Endothelial cell of umbilical vein (primary cell): ENCODE results near the gene JAG2. TPM values are rescaled to one million over a fixed set of nuclear protein-coding genes. Genes with fewer than 3 reads are reported as not detected.

Source experiments
- BruUV-seq: library from RNA; stranded (reverse); fragments of 400-500 nt; replicated peaks from 2 replicates; lab custom pipeline; 2021; lab: Mats Ljungman, UMichigan
- CTCF ChIA-PET: fragments of 300-600, 350-600 bp; sonication (Branson Sonifier 250); formaldehyde crosslinking; loops from one replicate; lab custom pipeline; 2021; ENCODE audit warnings: antibody characterized with exemption, inconsistent platforms; lab: Charles Lee
- POLR2A ChIA-PET: fragments of 300-600, 350-600 bp; sonication (Branson Sonifier 250); formaldehyde crosslinking; loops from one replicate; lab custom pipeline; 2021; ENCODE audit warnings: antibody characterized with exemption, inconsistent platforms; lab: Charles Lee
- DNase-seq: peaks from one replicate; pipeline ENCODE4 v3.0.0-alpha.2; 2011; ENCODE audit warnings: low read depth, low spot score
- FAIRE-seq: peaks from 2 replicates; lab custom pipeline; 2011; peaks lifted over from hg19 to GRCh38; lab: Jason Lieb, UNC
- H2AFZ ChIP-seq: 2 replicates; pipeline ENCODE4 v1.6.0; 2012; ENCODE audit warnings: low read depth, low read length, control low read depth, inconsistent platforms
- H3K27ac ChIP-seq: 2 replicates; pipeline ENCODE4 v1.5.1; 2011; ENCODE audit warnings: low read depth, mild to moderate bottlenecking, control low read depth, low read length, moderate library complexity; ENCODE audit not compliant: insufficient read depth
- H3K27me3 ChIP-seq, 2 experiments: 2 replicates each; pipeline versions ENCODE4 v1.6.0 to v1.6.1; 2011; ENCODE audit warnings: low read length in 2 of 2, mixed read lengths in 1 of 2; ENCODE audit not compliant: control insufficient read depth in 2 of 2, insufficient read depth in 2 of 2
- H3K36me3 ChIP-seq, 2 experiments: 2 replicates in 1 of 2; 3 replicates in 1 of 2; pipeline ENCODE4 v1.5.1; 2011; ENCODE audit warnings: low read length in 2 of 2, mild to moderate bottlenecking in 1 of 2, moderate library complexity in 1 of 2; ENCODE audit not compliant: control insufficient read depth in 2 of 2, insufficient read depth in 2 of 2; ENCODE audit errors: extremely low read depth in 1 of 2
- H3K4me1 ChIP-seq: 3 replicates; pipeline ENCODE4 v1.5.1; 2011; ENCODE audit warnings: mild to moderate bottlenecking, low read length; ENCODE audit not compliant: control insufficient read depth, insufficient read depth; ENCODE audit errors: extremely low read depth
- H3K4me2 ChIP-seq: 2 replicates; pipeline ENCODE4 v1.6.1; 2011; ENCODE audit warnings: low read length, control low read depth, mixed read lengths; ENCODE audit not compliant: insufficient read depth
- H3K4me3 ChIP-seq, 3 experiments: fragments of 200-600 bp in 1 of 3; sonication (generic), shearing (Covaris generic) in 1 of 3; replicated peaks in 1 of 3; 2 replicates each; pipeline ENCODE4 v1.5.1; 2011 to 2016; ENCODE audit warnings: control low read depth in 3 of 3, low read length in 3 of 3, mild to moderate bottlenecking in 2 of 3, inconsistent platforms in 1 of 3, low read depth in 1 of 3, moderate library complexity in 1 of 3; ENCODE audit not compliant: insufficient read depth in 1 of 3
- H3K79me2 ChIP-seq: 2 replicates; pipeline ENCODE4 v1.6.0; 2012; ENCODE audit warnings: low read length, inconsistent platforms; ENCODE audit not compliant: control insufficient read depth, insufficient read depth
- H3K9ac ChIP-seq: replicated peaks from 2 replicates; pipeline ENCODE3; 2011; ENCODE audit warnings: low read length, control low read depth; ENCODE audit not compliant: insufficient read depth; ENCODE audit errors: extremely low read depth
- H3K9me1 ChIP-seq: replicated peaks from 3 replicates; pipeline ENCODE4 v1.6.0; 2011; ENCODE audit warnings: mild to moderate bottlenecking, low read length; ENCODE audit not compliant: control insufficient read depth, insufficient read depth; ENCODE audit errors: extremely low read depth
- H3K9me3 ChIP-seq: replicated peaks from 2 replicates; pipeline ENCODE4 v1.5.1; 2012; ENCODE audit warnings: low read length, inconsistent platforms; ENCODE audit not compliant: control insufficient read depth, insufficient read depth
- H4K20me1 ChIP-seq: replicated peaks from 2 replicates; pipeline ENCODE3; 2011; ENCODE audit warnings: mild to moderate bottlenecking, low read length; ENCODE audit not compliant: control insufficient read depth, insufficient read depth; ENCODE audit errors: extremely low read depth
- FOS ChIP-seq: IDR thresholded peaks from 2 replicates; pipeline ENCODE4 v1.6.1; 2011; ENCODE audit warnings: mild to moderate bottlenecking, low read length, moderate library complexity, borderline replicate concordance; ENCODE audit not compliant: insufficient read depth
- JUN ChIP-seq: IDR thresholded peaks from 2 replicates; pipeline ENCODE4 v1.6.1; 2011; ENCODE audit warnings: borderline replicate concordance, low read depth; ENCODE audit not compliant: insufficient read length, insufficient read depth
- MYC ChIP-seq: IDR thresholded peaks from one replicate; pipeline ENCODE4 v1.6.1; 2011; ENCODE audit warnings: mild to moderate bottlenecking, low read depth, low read length
- POLR2A ChIP-seq: IDR thresholded peaks from 2 replicates; pipeline ENCODE4 v1.6.1; 2012; ENCODE audit warnings: low read depth, mild to moderate bottlenecking, control low read depth, low read length
- POLR2AphosphoS5 ChIP-seq: IDR thresholded peaks from 2 replicates; pipeline ENCODE4 v1.6.1; 2012; ENCODE audit warnings: low read depth, mild to moderate bottlenecking, control low read depth, low read length, moderate library complexity; ENCODE audit not compliant: insufficient read depth
- dilution Hi-C: fragments of 300-500 bp; cut with MboI; formaldehyde crosslinking; loops from one replicate; pipeline ENCODE4 v1.15.0; 2019; ENCODE audit warnings: low sequenced_read_pairs; ENCODE audit not compliant: extremely low pct_ligation_motif_present
- intact Hi-C: fragments of 100-400 bp; cut with micrococcal nuclease; formaldehyde crosslinking; loops from one replicate; pipeline ENCODE4 v1.10.0; 2022
- polyA plus RNA-seq, 4 experiments: library from polyadenylated mRNA; depleted of rRNA in 3 of 4; stranded (reverse) in 3 of 4; unstranded in 1 of 4; fragments of >200 nt; gene quantifications; 2 replicates each; pipeline versions ENCODE4 v1.2.1 to v1.2.3, GENCODE V29; 2011 to 2012; ENCODE audit warnings: missing spikeins in 1 of 4
- total RNA-seq: library from RNA; stranded (reverse); gene quantifications from 2 replicates; pipeline ENCODE4 v1.2.3, GENCODE V29; 2021
- TF ChIP-seq, protein P1 (sequence below), 2 donors: IDR thresholded peaks; 1 replicate in 1 of 2; 2 replicates in 1 of 2; pipeline ENCODE4 v1.5.1; 2011; ENCODE audit warnings: low read length in 2 of 2, mild to moderate bottlenecking in 2 of 2, moderate library complexity in 2 of 2, control low read depth in 1 of 2, inconsistent platforms in 1 of 2, low read depth in 1 of 2; ENCODE audit not compliant: insufficient read depth in 1 of 2; ENCODE audit errors: extremely low read depth in 1 of 2
- TF ChIP-seq, protein P2 (sequence below): IDR thresholded peaks from 2 replicates; pipeline ENCODE4 v1.6.1; 2011; ENCODE audit not compliant: insufficient read depth, insufficient read length

Gene JAG2
- total and polyA plus RNA-seq, 2 donors (not counting 3 experiments of a cell fraction or from before 2014, with no cell fraction given): 105 to 128 TPM

DNA sequence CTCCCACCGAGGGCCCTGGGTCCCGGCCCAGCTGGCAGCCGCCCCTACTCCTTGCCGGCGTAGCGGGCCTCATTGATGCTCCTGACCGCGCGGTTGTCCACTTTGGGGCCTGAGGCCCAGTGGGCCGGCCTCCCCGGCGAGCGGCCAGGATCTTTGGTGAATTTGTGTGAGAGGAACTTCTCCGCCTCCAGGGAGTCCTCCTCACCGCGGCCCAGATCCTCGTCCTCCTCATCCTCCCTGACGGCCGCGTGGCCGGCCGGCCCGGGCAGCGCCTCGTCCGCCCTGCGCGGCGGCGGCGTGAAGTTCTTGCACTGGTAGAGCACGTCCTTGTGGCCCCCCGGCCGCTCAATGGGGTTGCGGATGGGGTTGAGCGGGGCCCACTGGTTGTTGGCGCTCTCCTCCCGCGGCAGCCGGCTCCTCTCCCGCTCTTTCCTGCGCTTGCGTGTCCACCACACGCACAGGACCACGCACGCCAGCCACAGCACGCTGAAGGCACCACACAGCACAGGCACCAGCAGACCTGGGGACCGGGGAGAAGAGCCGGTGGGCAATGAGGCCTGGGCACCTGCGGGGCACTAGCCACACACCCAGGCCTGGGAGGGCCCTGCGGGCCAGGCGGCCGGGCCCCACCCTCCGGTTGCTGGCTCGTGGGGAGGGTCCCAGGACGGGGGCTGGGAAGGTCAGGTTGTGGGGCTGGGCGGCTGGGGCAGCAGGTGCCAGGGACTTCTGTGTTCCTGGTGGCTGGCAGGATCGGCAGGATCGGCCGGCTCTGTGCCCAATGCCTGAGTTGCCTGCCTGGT is 25.7 kb downstream of the JAG2 start:
- no peak overlapping the region for H2AFZ ChIP-seq
- no peak overlapping the region for H3K4me3 ChIP-seq
- TF ChIP-seq JUN (no peak), POLR2AphosphoS5 (no peak), POLR2A (no peak), FOS (no peak), MYC (no peak)
- TF ChIP-seq, protein P1, sequence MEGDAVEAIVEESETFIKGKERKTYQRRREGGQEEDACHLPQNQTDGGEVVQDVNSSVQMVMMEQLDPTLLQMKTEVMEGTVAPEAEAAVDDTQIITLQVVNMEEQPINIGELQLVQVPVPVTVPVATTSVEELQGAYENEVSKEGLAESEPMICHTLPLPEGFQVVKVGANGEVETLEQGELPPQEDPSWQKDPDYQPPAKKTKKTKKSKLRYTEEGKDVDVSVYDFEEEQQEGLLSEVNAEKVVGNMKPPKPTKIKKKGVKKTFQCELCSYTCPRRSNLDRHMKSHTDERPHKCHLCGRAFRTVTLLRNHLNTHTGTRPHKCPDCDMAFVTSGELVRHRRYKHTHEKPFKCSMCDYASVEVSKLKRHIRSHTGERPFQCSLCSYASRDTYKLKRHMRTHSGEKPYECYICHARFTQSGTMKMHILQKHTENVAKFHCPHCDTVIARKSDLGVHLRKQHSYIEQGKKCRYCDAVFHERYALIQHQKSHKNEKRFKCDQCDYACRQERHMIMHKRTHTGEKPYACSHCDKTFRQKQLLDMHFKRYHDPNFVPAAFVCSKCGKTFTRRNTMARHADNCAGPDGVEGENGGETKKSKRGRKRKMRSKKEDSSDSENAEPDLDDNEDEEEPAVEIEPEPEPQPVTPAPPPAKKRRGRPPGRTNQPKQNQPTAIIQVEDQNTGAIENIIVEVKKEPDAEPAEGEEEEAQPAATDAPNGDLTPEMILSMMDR (IDR thresholded peaks at IDR 0.05; ENCODE audit: extremely low read depth in 1 of 2, insufficient read depth in 1 of 2, low read depth in 1 of 2, low read length in 2 of 2): no peak
- TF ChIP-seq, protein P2, sequence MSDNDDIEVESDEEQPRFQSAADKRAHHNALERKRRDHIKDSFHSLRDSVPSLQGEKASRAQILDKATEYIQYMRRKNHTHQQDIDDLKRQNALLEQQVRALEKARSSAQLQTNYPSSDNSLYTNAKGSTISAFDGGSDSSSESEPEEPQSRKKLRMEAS: no peak
- H3K4me2 ChIP-seq: no peak overlapping the region
- no peak overlapping the region for H3K27ac ChIP-seq
- ChIA-PET CTCF (no interaction called here), POLR2A (no interaction called here)
- DNase-seq: no peak
- no peaks in the 10 kb centered on the region for H4K20me1 ChIP-seq
- intact Hi-C loops: no loop called here
- no peaks in the 10 kb centered on the region for H3K27me3 ChIP-seq
- no TSS peak for BruUV-seq
- H3K36me3 ChIP-seq: peaks cover 10 to 42% of the 10 kb centered on the region in 2 experiments
- no peak for FAIRE-seq
- dilution Hi-C loops: no loop called here
- H3K9me1 ChIP-seq: no peaks in the 10 kb centered on the region
- H3K9me3 ChIP-seq: no peaks in the 10 kb centered on the region
- H3K79me2 ChIP-seq: no peaks in the 10 kb centered on the region
- H3K9ac ChIP-seq: no peak overlapping the region
- H3K4me1 ChIP-seq: no peaks in the 10 kb centered on the region
